GM12878 (cell line): ENCODE measurements around the gene AIFM3. TPM values are rescaled to one million over a fixed set of nuclear protein-coding genes. Genes with fewer than 3 reads are reported as not detected.

Source experiments
- ATAC-seq: fragments of 200-7000 bp; cut with Tn5 transposase; 3 replicates; pipeline ENCODE4 v1.9.1; 2020; ENCODE audit warnings: mild to moderate bottlenecking, moderate library complexity
- BruUV-seq: library from RNA; stranded (reverse); fragments of 400-500 nt; replicated peaks from 2 replicates; lab custom pipeline; 2021; lab: Mats Ljungman, UMichigan
- CTCF ChIA-PET: fragments of 300-600 bp; sonication (Branson Sonifier 250); formaldehyde crosslinking; extraction: SDS; loops from one replicate; lab custom pipeline; 2021; ENCODE audit warnings: inconsistent platforms; lab: Yijun Ruan, JAX
- POLR2A ChIA-PET: fragments of 350-600 bp; formaldehyde crosslinking; extraction: SDS; loops from one replicate; lab custom pipeline; 2021; ENCODE audit warnings: inconsistent platforms; lab: Charles Lee
- RAD21 ChIA-PET: fragments of 300-600 bp; sonication (Branson Sonifier 250); formaldehyde crosslinking; loops from one replicate; lab custom pipeline; 2023; ENCODE audit warnings: antibody characterized with exemption; ENCODE audit not compliant: unreplicated experiment; lab: Charles Lee
- SMC1A ChIA-PET: fragments of 300-600 bp; sonication (Branson Sonifier 250); formaldehyde crosslinking; loops from one replicate; lab custom pipeline; 2023; ENCODE audit not compliant: unreplicated experiment, uncharacterized antibody; lab: Charles Lee
- DNase-seq: peaks from one replicate; pipeline ENCODE4 v3.0.0-alpha.2; 2011; ENCODE audit warnings: low read depth, low spot score
- FAIRE-seq: peaks from 3 replicates; lab custom pipeline; 2011; peaks lifted over from hg19 to GRCh38; lab: Jason Lieb, UNC
- H2AFZ ChIP-seq: 2 replicates; pipeline ENCODE4 v1.6.0; 2011; ENCODE audit warnings: low read depth, low read length, control low read depth; ENCODE audit not compliant: control insufficient read depth
- H3K27ac ChIP-seq: 2 replicates; pipeline ENCODE4 v1.5.1; 2011; ENCODE audit warnings: control low read depth; ENCODE audit not compliant: control insufficient read depth, insufficient read depth
- H3K27me3 ChIP-seq, 2 experiments: replicated peaks in 1 of 2; 2 replicates each; pipeline versions ENCODE4 v1.6.0 to v1.6.1; 2011; ENCODE audit warnings: low read length in 1 of 2; ENCODE audit not compliant: control insufficient read depth in 2 of 2, insufficient read depth in 2 of 2
- H3K36me3 ChIP-seq, 2 experiments: 2 replicates each; pipeline ENCODE4 v1.5.1; 2011; ENCODE audit warnings: low read length in 1 of 2; ENCODE audit not compliant: control insufficient read depth in 2 of 2, insufficient read depth in 2 of 2
- H3K4me1 ChIP-seq: 2 replicates; pipeline ENCODE4 v1.6.1; 2011; ENCODE audit warnings: mild to moderate bottlenecking, low read length, moderate library complexity, mixed read lengths; ENCODE audit not compliant: control insufficient read depth, insufficient read depth
- H3K4me2 ChIP-seq: 2 replicates; pipeline ENCODE4 v1.6.0; 2011; ENCODE audit warnings: control low read depth; ENCODE audit not compliant: control insufficient read depth, insufficient read depth
- H3K4me3 ChIP-seq: fragments of 200-600 bp; sonication (generic); 2 replicates; pipeline ENCODE4 v1.5.1; 2016
- H3K79me2 ChIP-seq: 2 replicates; pipeline ENCODE4 v1.6.0; 2011; ENCODE audit warnings: low read length; ENCODE audit not compliant: control insufficient read depth, insufficient read depth
- H3K9ac ChIP-seq: 2 replicates; pipeline ENCODE4 v1.8.0; 2011; ENCODE audit warnings: low read length, control low read depth, mixed read lengths; ENCODE audit not compliant: control insufficient read depth, insufficient read depth
- H3K9me3 ChIP-seq: replicated peaks from 3 replicates; pipeline ENCODE4 v1.5.1; 2011; ENCODE audit warnings: mild to moderate bottlenecking, low read length; ENCODE audit not compliant: control insufficient read depth, insufficient read depth
- H4K20me1 ChIP-seq: 2 replicates; pipeline ENCODE4 v1.6.0; 2011; ENCODE audit not compliant: control insufficient read depth, insufficient read depth
- CBX5 ChIP-seq: sonication (generic); IDR thresholded peaks from 2 replicates; pipeline ENCODE4 v1.6.1; 2016; ENCODE audit warnings: low read depth, moderate library complexity, mild to moderate bottlenecking, inconsistent platforms
- CTCF ChIP-seq, 3 experiments: IDR thresholded peaks in 2 of 3; conservative IDR thresholded peaks in 1 of 3; 2 replicates each; pipeline ENCODE4 v1.5.1; 2011; ENCODE audit warnings: low read depth in 3 of 3, low read length in 3 of 3, mild to moderate bottlenecking in 3 of 3, control low read depth in 2 of 3, moderate library complexity in 2 of 3, inconsistent platforms in 1 of 3, mixed read lengths in 1 of 3; ENCODE audit not compliant: control insufficient read depth in 2 of 3, insufficient read depth in 1 of 3; ENCODE audit errors: extremely low read depth in 1 of 3
- GABPA ChIP-seq: IDR thresholded peaks from 2 replicates; pipeline ENCODE4 v1.6.1; 2014; ENCODE audit warnings: antibody characterized with exemption, low read depth, mild to moderate bottlenecking, inconsistent platforms
- KAT2A ChIP-seq: conservative IDR thresholded peaks from 2 replicates; pipeline ENCODE4 v1.6.1; 2011; ENCODE audit warnings: low read depth, low read length; ENCODE audit not compliant: control insufficient read depth
- NBN ChIP-seq: fragments of 450-650 bp; IDR thresholded peaks from 2 replicates; pipeline ENCODE4 v1.6.1; 2016
- POU2F2 ChIP-seq: IDR thresholded peaks from 3 replicates; pipeline ENCODE4 v1.6.1; 2011; ENCODE audit warnings: low read depth, mild to moderate bottlenecking, low read length, borderline replicate concordance
- SMAD1 ChIP-seq: fragments of 450-650 bp; IDR thresholded peaks from 2 replicates; pipeline ENCODE4 v1.6.1; 2018; ENCODE audit warnings: mild to moderate bottlenecking, low read depth; ENCODE audit not compliant: partially characterized antibody
- SREBF1 ChIP-seq: IDR thresholded peaks from 2 replicates; pipeline ENCODE4 v1.6.1; 2012; ENCODE audit warnings: mild to moderate bottlenecking, low read length
- WGBS: methylation state at CpG from one replicate; pipeline ENCODE4 v1.1.6; 2016; ENCODE audit warnings: low lambda C conversion rate; ENCODE audit not compliant: insufficient replicate concordance, insufficient coverage; ENCODE audit errors: missing lambda C conversion rate; 5-methylcytosine and 5-hydroxymethylcytosine counted together
- in situ Hi-C: fragments of 300-500 bp; cut with MboI; formaldehyde crosslinking; loops from 9 replicates; pipeline ENCODE4 v1.14.3; 2018; ENCODE audit warnings: mixed read lengths
- intact Hi-C: fragments of 100-400 bp; cut with micrococcal nuclease; formaldehyde crosslinking; loops from one replicate; pipeline ENCODE4 v1.14.2; 2022; ENCODE audit not compliant: unreplicated experiment
- polyA plus RNA-seq, 11 experiments: library from polyadenylated mRNA; depleted of rRNA in 4 of 11; unstranded in 6 of 11; stranded (reverse) in 5 of 11; fragments of >200 nt; fragmentation: Nextera tagmentation in 4 of 11; fragmentation: Illumina TruSeq in 1 of 11; extraction: Ambion mirVana in 4 of 11; extraction: Trizol in 1 of 11; gene quantifications; 1 replicate in 1 of 11; 2 replicates in 10 of 11; pipeline versions ENCODE4 v1.2.1 to v1.2.3, GENCODE V29; 2011 to 2016; ENCODE audit warnings: inconsistent platforms in 2 of 11, missing spikeins in 2 of 11, low read depth in 1 of 11
- total RNA-seq, 4 experiments: library from RNA; depleted of rRNA in 3 of 4; stranded (reverse); fragments of >200 nt in 3 of 4; fragmentation: Illumina TruSeq in 1 of 4; extraction: Trizol in 1 of 4; gene quantifications; 2 replicates each; pipeline versions ENCODE4 v1.2.1 to v1.2.3, GENCODE V29; 2013 to 2021

AIFM3 gene
- total and polyA plus RNA-seq, 10 of the 15 experiments (the other 5 are each of a cell fraction or from before 2014, with no cell fraction given), result 0.06 to 0.34 (median 0.21) TPM; not detected in 6

- Histone ChIP-seq H3K79me2 (no peaks in the 10 kb centered on the region), H3K4me2 (no peak overlapping the region)
- 44% methylated on average over 10 of the region's 10 CpGs for WGBS
- no peak for TF ChIP-seq SREBF1
- TF ChIP-seq SMAD1, result no peak
- no peak for TF ChIP-seq KAT2A
- no peak for TF ChIP-seq GABPA
- TF ChIP-seq NBN, result no peak
- no peak for TF ChIP-seq CBX5
- TF ChIP-seq, all 136 proteins: peak for 0
- BruUV-seq, result no TSS peak
- H4K20me1 ChIP-seq, result no peaks in the 10 kb centered on the region
- H2AFZ ChIP-seq, result no peak overlapping the region
- intact Hi-C loops, result no loop called here
- H3K9ac ChIP-seq, result no peak overlapping the region
- RAD21 ChIA-PET, result no interaction called here
- POLR2A ChIA-PET, result no interaction called here
- DNase-seq (no peak), ATAC-seq (no peak), FAIRE-seq (no peak)
- CTCF ChIA-PET, result no interaction called here
- H3K9me3 ChIP-seq, result no peaks in the 10 kb centered on the region
- H3K4me1 ChIP-seq, result peaks cover 7% of the 10 kb centered on the region
- no peaks in the 10 kb centered on the region for H3K27me3 ChIP-seq
- no peak overlapping the region for H3K4me3 ChIP-seq
- in situ Hi-C loops, result no loop called here
- no peaks in the 10 kb centered on the region for H3K36me3 ChIP-seq
- H3K27ac ChIP-seq, result no peak overlapping the region
- SMC1A ChIA-PET, result no interaction called here
Observed at GRCh38 chr22:21022507-21022906, 55.5 kb downstream of the AIFM3 start.

- in situ Hi-C loops (no loop called here), intact Hi-C loops (no loop called here)
- ChIA-PET CTCF (interaction anchor here (0.8 to 1.0 kb wide), 2 partner anchors 63 to 69 kb away, joined by 3 read pairs; no protein-coding TSS in a partner anchor), SMC1A (no interaction called here), POLR2A (no interaction called here), RAD21 (no interaction called here)
- no peaks in the 10 kb centered on the region for H3K79me2 ChIP-seq
- TF ChIP-seq POU2F2 (no peak), CTCF (IDR thresholded peaks at IDR 0.05 in 2 of 3, conservative IDR thresholded peaks at IDR 0.05 in 1 of 3; ENCODE audit: control insufficient read depth in 2 of 3, extremely low read depth in 1 of 3, insufficient read depth in 1 of 3, low read depth in 3 of 3, low read length in 3 of 3) (0 out of 6 replicates have a peak, but pooled peaks of 1 of the 3 experiments have one; percentile 11)
- BruUV-seq, result no TSS peak
- no peak overlapping the region for H3K27ac ChIP-seq
- H3K4me1 ChIP-seq, result peaks cover 7% of the 10 kb centered on the region
- H3K9me3 ChIP-seq, result no peaks in the 10 kb centered on the region
- 26% methylated on average over 13 of the region's 13 CpGs for WGBS
- H2AFZ ChIP-seq, result no peak overlapping the region
- H3K4me3 ChIP-seq, result no peak overlapping the region
- H3K9ac ChIP-seq, result no peak overlapping the region
- no peaks in the 10 kb centered on the region for H3K36me3 ChIP-seq
- FAIRE-seq (no peak), ATAC-seq (peak; percentile 62), DNase-seq (no peak)
- H4K20me1 ChIP-seq, result no peaks in the 10 kb centered on the region
- no peak overlapping the region for H3K4me2 ChIP-seq
- no peaks in the 10 kb centered on the region for H3K27me3 ChIP-seq
Observed at GRCh38 chr22:21022955-21023614, 56.0 kb downstream of the AIFM3 start.
